Hematopoietic multipotent progenitor cell treated with erythropoietin and hydrocortisone succinate and interleukin-3 and kit ligand, for 4 days (in vitro differentiated cells): ENCODE data around the gene AATF.

Source experiments
- DNase-seq: peaks from one replicate; pipeline ENCODE4 v3.0.0-alpha.2; 2015

Gene AATF

DNA sequence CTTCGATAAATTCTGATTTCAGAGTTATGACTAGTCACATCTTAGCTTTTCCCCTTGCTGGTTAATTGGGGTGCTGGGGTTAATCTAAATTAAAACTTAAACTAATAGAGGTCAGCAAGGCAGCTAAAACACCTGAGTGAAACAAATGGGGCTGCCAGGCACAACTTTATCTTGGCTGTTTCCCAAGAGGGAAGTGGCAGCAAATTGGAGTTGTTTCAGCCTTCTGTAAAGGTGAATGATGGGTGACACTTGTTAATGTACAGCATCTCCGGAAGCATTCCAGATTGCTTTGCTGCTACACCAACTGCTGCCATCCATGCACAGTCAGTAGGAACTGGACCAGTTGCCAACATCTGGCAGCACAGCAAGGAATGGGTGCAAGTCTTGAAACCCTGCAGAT is 43.9 kb downstream of the AATF start:
- DNase-seq, result no peak

DNA sequence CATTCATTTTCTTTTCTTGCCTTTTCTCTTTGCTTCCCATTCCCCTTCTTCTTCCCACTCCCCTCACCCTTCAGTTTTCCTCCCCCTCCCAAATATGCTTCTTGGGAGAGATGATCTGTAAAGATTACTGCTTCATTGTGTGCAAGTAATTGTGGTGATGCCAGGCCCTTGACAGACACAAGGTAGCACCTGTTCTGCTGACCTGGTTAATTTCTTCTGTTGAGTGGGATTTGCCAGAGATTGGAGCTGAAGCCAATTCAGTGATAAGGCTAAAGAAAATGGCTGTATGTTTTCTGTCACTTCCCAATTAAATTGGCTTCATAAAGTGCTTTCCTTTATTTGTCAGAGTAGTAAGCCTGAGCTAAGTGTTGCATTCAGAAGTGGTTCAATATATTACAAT is 44.5 kb downstream of the AATF start:
- no peak for DNase-seq

DNA sequence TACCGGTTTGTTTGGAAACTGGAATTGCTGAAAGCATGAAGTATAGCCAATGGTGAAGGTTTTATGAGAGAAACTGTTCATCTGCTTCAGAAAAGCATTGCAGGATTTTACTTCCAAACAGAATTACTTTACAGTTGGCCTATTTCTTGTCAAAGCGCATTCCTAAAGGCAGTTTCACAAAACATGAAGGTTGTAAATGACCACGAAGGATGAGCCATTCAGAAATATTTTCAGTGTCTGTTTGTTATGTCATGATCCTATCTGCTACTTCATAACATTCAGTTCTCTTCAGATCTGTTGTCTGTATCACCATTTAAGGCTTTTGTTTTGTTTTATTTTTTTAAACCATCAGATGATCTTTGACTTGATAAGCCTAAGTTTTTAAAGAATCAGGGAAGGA is 45.7 kb downstream of the AATF start:
- no peak for DNase-seq

DNA sequence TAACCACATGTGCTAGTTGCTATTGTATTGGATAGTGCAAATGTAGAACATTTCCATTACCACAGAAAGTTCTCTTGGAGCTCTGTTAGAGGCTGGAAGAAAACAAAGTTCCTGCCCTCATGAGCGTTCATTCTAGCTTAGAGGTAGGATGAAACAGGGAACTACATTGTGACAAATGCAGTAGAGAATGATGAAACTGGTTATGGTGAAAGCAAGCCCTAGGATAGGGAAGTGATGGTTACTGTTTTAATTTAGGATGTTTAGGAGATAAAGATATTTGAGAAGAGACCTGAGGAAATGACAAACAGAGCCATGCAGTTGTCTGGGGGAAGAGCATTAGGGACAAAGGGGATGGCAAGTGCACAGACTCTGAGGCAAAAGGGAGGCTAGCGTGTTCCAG is 50.7 kb downstream of the AATF start:
- peak; percentile 44 for DNase-seq

DNA sequence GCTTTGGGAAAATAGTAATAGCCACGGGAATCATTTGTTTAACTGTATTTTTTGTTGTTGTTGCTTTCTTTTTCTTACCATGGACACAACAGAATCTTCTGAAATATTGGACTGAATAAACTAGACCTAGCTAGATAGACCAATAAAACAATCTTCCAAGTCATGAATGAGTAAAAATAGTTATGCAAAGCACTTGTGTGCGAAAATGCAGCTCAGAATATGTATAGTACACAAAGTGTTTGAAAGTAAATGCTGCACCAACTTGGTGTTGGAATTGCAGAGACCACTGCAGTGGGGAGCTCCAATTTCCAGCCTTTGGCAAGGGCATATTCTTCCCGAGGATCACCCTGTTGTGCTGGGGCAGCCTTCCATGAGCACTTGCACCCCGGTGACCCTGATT is 68.0 kb downstream of the AATF start:
- no peak for DNase-seq

DNA sequence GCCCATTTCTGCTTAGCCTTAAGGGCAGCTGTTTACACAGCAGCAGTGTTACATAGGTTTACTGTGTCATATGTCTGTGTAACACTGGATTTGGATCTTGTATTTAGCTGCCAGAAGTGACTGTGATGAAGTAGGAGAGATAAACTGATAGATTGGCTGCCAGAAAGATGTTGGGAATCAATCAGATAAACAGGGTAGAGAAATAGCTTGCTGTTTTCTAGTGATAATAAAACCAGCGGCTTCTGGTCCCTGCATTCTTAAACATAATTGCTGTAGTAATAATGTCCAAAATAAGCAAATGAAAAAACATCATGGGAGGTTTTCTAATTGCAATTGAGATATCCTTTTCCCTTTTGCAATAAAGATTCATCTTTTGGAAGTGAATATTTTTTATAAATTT is 68.7 kb downstream of the AATF start:
- DNase-seq, result no peak

DNA sequence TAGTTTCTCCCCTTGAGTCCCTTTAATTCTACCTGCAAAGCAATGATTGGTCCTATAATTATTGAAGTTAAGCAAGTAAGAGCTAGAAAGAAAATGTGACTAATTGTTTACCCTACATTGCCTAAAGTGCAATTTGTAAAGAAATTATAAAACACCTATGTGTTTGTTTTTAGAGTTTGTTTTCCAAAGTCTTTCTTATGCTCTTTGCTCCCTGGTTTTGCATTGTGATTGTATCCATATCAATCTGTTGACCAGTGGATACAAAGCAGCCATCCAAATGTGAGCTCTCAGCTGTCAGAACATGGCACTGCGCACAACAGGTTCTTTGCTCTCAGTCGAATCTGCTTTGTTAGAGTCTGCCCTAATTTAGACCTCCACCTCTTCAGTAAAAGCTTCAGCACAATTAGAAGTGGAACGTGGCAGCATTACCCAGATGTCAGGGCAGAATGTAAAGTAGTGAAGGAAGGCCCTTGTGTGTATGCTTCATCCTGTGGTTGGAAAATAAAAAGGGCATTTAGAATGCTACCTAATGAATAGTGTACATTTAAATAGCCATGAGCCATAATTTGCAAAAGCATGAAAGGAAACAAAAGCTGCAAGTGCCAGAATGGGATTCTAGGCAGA is 70.5 kb downstream of the AATF start:
- no peak for DNase-seq

DNA sequence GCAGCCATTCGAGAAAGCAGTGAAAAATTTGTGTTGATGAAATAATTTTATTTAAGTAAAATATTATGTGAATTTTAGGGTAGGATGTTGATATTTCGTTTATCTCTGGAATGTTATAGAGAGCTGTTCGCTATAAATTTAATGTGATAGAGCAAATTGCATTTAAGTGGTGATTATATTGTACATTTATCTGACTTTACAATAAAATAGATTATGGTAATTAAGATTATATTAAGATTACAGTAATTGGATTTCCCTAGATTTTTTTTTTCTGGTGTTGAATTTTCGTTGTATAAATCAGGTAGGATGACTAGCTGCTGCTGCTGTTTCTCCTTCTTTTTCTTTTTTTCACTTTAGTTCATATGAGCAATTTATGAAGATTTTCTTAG is 71.0 kb downstream of the AATF start:
- no peak for DNase-seq

DNA sequence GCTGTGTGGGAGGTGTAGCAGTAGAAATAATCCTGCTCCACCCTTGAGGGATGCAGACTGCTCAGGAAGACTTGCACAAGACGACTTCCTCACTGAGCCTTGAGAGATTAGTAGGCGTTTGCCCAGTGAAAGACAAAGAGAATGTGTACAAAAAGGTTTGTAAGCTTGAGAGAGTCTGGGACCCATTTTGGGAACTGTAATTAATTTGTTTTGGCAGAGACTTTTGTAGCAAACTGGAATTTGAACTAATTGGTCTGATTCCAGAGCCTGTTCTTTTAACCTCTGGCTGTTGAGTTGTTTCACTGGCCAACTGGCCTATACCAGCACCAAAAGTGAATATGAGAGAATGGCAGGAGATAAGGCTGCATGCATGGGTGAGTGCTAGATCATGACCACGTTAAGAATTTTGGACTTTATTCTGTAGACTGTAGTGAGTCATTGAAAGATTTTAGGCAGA is 75.5 kb downstream of the AATF start:
- DNase-seq, result peak; percentile 30

DNA sequence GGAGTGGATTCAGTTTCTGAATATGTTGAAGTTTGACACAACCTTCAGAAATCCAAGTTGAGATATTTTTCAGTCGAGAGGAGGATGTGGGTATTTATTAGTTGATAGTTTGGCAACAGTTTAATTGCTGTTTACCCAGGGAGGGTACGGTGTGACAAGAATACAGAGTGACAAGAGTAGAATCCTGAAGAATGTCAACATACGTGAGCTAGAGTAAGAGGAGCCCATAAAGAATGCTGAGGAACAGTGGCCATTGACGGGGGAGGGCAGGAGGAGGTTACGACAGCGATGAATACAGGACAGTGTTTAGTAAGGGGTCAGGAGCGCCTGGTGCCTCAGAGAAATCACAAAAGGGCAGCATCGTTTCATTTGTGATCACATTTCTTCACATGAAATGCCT is 76.5 kb downstream of the AATF start:
- no peak for DNase-seq

DNA sequence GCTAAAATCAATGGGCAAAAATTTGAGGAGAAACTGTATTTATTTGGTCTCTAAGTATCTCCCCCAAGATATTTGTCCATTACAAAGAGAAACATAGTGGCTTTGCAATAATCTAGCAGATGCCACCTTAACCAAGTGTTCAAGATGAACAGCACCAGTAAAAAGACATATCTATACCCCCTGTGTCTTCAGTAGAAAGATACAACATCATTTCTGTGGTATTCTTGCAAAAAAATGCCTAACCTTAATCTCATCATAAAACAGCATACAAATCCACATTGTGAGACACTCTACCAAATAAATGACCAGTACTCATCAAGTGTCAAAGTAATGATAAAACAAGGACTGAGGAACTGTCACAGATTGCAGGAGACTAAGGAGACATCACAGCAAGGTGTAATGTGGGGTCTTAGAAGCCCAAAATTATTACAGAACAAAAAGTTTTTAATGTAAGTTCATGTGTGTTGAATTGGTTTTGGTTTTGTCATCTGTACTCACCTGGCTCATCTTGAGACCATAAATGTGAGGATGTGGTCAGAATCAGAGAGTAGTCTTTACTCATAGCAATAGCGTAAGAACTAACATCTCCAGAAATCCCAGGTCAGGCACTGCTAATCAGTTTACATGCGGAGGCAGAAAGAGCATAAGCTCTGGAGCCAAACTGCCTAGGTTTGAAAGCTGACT is 77.2 kb downstream of the AATF start:
- DNase-seq, result no peak

DNA sequence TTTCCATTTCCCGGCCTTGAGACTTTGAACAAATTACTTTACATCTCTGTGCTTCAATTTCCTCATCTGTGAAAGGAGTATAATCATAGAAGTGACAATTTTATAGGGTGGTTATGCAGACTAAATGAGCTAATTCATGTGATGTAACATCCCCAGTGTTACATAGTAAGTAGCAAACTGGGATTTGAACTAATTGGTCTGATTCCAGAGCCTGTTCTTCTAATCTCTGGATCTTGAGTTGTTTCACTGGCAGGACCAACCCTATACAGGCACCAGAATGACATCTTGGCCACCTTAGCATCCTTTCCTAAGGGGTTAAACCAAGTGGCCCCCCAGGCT is 77.7 kb downstream of the AATF start:
- DNase-seq, result no peak

DNA sequence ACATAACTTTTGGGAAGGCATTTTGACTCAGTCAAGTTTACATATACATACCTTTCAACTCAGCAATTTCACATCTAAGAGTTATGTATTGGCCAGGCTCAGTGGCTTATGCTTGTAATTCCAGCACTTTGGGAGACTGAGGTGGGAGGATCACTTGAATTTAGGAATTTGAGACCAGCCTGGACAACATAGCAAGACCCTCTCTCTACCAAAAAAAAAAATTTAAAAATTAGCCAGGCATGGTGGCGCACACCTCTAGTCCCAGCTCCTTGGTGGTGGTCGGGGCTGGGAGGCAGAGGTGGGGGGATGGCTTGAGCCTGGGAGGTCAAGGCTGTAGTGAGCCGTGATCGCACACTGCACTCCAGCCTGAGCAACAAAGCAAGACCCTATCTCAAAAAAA is 79.3 kb downstream of the AATF start:
- DNase-seq, result no peak

DNA sequence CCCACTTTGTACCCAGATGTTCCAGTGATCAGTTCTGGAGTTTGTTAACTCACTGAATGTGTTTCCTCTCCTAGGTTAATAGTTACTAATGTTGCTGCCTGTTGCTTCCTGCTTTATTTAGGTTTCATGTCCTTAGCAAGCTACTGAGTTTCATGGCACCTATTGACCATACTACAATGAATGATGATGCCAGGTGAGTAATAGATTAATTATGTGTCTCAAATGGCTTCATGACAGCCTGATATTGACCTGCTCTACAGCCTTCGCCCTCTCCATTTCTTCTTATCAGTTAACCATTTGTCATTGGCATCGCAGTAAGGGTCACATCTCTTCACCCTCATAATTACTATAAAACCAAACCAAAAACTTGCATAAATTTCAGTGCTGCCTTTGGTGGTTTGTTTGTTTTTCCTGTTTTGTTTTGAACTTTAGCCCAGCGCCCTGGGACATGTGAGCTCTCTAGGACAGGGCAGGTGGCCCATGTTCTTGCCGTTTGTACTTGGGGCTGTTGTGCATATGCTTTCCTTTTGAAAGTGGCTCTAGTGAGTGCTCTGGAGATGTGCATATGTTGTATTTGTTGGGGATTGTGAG is 82.8 kb downstream of the AATF start:
- no peak for DNase-seq

DNA sequence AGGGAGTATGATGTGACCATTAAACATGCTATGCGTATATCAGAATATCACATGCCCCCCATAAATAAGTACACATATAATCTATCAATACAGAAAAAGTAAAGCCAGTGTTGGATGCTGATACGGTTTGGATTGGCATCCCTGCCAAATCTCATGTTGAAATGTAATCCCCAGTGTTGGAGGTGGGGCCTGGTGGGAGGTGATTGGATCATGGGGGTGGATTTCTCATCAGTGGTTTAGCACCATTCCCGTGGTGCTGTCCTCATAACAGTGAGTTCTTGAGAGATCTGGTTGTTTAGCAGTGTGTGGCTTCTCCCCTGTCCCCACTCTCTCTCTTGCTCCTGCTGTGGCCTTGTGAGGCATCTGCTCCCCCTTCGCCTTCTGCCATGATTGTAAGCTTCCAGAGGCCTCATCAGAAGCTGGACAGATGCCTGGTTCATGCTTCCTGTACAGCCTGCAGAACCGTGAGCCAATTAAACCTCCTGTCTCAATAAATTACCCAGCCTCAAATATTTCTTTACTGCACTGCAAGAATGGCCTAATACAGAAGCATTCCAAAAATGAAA is 88.9 kb downstream of the AATF start:
- no peak for DNase-seq

DNA sequence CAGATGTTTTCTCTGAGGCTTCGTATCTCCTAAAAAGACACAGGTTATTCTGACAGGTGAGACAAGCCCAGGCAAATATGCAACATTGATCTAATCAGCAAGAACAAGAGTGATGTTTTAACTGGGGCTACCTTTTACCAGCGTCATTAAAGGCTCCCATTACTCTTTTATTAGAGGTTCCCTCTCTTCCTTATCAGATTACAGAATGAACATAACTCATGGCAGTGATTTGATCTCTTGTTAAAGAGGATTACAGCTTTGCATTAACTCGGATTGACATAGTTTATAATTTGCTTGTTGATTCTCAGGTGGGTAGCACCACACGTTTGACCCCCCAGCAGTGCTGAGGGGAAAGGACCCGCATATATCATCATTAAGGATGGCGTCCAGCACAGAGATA is 90.5 kb downstream of the AATF start:
- no peak for DNase-seq

DNA sequence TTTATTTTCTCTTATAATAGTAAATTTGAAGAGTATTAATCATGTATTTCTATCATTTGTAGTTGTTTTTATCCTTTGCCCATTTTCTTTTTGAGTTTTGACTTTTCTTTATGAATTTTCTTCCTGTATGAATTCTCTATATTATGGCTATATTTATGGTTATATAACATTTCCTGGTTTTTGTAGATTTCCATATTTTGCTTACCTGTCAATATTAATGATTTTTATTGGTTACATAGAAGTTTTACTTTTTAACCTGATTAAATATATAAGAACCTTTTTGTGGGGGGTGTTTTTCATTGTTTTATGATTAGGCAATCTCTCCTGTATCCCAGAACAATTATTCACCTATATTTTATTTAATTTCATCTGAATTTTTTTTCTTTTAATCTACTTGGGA is 93.2 kb downstream of the AATF start:
- DNase-seq, result no peak

DNA sequence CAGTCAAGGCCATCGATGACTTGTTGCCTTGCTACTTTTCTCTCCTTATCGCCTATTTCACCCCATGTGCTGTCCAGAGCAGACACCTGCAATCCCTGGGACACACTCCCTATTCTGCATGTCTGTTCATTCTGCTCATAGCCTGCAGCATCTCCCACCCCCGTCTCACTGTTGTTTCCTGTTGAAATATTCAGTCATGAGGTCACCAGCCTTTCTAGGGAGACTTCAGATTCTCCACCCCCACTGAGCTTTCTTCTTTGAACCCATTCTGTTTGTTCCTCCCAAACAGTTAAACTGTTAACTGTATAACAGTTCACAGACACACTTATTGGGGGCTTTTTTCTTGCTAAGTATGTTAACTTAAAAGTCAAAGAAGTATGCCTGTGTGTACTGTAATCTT is 94.4 kb downstream of the AATF start:
- DNase-seq, result no peak

DNA sequence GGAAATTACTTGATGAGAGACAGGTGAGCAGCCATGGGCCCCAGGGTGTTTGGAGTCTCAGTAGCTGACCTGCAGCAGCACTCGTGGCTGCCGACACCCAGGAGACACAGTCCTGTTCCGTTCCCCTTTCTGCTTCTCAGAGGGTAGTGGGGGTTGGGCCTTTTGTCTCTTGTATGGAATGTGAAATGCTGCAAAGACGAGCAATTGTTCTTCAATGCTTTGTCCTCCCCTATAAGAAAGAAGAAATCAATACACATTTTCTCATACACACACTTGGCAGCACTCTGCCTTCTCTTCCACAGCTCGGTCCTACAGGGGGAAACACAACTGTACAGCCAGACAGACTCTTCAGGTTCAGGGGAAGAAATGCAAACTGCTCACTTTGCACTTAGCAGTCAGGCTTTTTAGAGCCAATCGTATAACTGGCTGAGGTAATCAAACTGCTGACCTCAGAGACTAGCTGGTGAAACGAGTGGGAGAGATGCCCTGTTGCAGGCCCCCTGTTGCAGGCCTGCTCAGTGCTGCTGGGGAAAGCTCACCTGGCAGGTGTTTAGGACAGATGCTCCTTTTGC is 96.7 kb downstream of the AATF start:
- no peak for DNase-seq

DNA sequence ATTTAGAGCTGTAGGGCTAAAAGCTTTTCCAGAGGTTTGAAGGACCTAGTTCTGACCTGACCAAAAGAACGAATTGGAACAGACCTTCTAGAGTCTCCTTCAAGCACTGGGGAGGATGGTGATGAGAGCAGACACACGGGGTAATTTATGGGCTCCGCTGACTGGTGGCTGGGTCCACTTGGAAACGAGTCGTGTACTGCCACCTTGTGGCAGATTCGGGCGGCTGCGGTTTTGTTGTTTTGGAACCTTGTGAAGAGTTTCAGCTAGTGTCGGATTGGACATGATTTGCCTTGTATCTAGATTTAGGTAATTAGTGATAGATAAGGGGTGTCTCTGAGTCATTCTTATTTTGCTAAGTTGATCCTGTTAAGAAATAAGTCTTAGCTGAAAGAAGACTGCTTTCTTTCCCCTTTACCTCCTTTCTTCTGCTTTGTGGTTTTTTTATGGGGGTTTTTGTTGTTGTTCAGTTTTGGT is 98.9 kb downstream of the AATF start:
- peak; percentile 92 for DNase-seq

DNA sequence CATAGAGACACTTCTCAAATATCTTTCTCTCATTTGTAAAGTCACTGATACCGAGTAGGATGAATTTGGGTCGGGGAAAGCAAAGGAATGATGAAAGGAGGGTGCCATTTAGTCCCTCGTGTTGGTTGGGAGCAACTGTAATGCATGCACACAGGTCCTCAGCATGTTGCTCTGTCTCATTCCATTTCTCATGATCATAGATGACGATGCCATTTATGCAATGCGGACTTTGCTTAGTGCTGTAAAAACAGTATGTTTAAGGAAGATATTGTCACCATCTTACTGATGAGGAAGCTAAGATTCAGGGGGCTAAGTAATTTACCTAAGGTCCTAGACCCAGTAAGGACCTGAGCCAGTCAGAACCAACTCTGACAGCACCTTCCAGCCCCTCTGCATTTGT is 100.1 kb downstream of the AATF start:
- DNase-seq, result no peak

DNA sequence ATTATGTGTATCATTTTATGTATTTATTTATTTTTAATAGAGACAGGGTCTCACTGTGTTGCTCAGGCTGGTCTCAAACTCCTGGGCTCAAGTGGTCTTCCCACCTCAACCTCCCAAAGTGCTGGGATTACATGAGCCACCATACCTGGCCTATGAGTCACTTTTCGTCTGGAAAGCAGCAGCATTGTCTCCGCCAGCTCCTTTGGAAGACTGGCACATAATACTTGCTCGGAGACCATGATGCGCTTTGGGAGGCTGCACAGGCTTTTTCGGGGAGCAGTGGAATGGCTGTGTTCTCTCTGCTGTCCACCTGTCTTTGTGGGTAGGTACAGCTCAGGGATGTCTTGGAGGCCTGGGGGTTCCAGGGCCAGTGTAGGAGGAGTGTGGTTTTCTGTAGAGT is 102.2 kb downstream of the AATF start:
- DNase-seq, result no peak

DNA sequence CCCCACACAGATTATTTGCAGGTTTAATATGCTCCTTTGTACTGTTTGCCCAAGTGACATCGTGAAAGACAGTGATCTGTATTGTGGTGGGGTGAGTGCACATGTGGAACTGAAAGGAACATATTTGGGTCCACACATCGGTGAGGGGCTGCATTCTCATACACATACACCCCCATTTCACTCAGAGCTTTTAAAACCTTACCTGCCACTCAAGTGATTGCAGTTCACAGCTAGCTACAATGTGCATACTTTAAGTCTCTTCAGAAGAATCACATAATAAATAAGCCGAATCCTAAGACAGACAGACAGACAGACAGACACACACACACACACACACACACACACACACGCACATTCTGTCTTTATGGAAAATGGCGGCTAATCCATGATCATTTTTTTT is 102.6 kb downstream of the AATF start:
- DNase-seq, result no peak

DNA sequence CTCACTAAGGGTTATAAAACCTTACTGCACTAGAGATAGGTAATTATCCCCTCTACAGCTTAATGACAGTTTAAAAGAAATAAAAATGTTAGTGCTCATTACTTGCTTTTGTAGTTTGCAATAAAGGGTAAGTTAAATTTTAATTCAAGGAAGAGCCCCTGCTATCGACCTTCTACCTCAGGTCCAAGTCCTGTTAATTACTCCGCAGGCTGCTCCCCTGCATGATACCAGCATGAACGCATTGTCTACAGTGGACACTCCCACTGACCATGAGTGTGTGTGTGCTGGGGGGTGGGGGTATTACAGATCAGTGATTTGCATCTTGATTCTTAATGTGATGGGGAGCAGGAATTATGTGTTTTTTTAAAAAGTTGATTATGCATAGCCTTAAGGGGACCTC is 103.1 kb downstream of the AATF start:
- no peak for DNase-seq
